ENCODE measurements around the gene CHMP2A.

The CHMP2A gene

GRCh38 chr19:58557221-58558065 is 2.5 kb upstream of the CHMP2A start:
- no peak for DNase-seq (ENCODE audit: low read depth in 1 of 2, low spot score in 1 of 2)
- H3K27me3 ChIP-seq (ENCODE audit: insufficient read depth, poor library complexity, severe bottlenecking), result no peaks in the 10 kb centered on the region
- H3K4me3 ChIP-seq (replicated peaks; ENCODE audit: insufficient read depth, low read length), result peak overlapping the region; percentile 89
- TF ChIP-seq SPI1 (IDR thresholded peaks at IDR 0.05; ENCODE audit: borderline replicate concordance, low read depth), result no peak
- TF ChIP-seq POLR2AphosphoS5 (IDR thresholded peaks at IDR 0.05; ENCODE audit: low read depth), result no peak
- no peak for TF ChIP-seq CTCF (IDR thresholded peaks at IDR 0.05; ENCODE audit: insufficient read depth, low read length)
- no peak for TF ChIP-seq GABPA (IDR thresholded peaks at IDR 0.05; ENCODE audit: low read depth)
- no peak for TF ChIP-seq REST (IDR thresholded peaks at IDR 0.05; ENCODE audit: insufficient replicate concordance, low read depth)
- peak overlapping the region; percentile 90 for H3K27ac ChIP-seq (replicated peaks)

DNA sequence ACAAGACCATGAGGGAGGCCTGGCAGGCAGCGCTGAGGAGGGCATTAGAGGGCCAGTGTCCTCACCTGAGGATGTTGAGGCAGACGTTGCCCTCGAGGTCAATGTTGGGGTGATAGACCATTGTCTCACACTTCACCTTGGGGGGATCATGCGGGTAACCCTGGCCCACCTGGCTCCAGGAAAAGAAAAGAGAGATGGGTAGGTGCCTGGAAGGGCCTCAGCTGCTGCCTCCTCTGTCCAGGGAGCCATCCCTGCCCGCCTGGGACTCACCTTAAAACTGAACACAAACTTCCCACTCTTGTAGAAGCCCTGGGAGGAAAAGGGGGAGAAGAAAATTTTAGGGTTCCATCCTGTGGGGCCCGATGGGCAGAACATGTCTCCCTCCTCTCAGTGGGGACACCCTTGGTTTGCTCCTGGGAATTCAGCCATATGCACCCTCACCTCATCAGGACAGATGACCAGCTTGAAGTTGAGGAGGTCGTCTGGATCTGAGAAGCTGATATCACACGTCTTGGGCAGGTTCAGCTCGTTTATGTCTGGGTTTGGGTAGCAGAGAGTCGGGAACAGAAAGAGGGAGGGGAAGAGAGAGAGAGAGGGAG is 1.8 kb upstream of the CHMP2A start:
- TF ChIP-seq SPI1 (IDR thresholded peaks at IDR 0.05; ENCODE audit: borderline replicate concordance, low read depth), result no peak
- no peak for DNase-seq (ENCODE audit: low read depth in 1 of 2, low spot score in 1 of 2)
- Histone ChIP-seq H3K27ac (replicated peaks) (peak overlapping the region; percentile 90), H3K27me3 (ENCODE audit: insufficient read depth, poor library complexity, severe bottlenecking) (no peaks in the 10 kb centered on the region), H3K4me3 (replicated peaks; ENCODE audit: insufficient read depth, low read length) (peak overlapping the region; percentile 89)

GRCh38 chr19:58555920-58556621 is 1.2 kb upstream of the CHMP2A start:
- DNase-seq (ENCODE audit: low read depth in 1 of 2, low spot score in 1 of 2), result no peak
- Histone ChIP-seq H3K27me3 (ENCODE audit: insufficient read depth, poor library complexity, severe bottlenecking) (no peaks in the 10 kb centered on the region), H3K27ac (replicated peaks) (peak overlapping the region; percentile 90), H3K4me3 (replicated peaks; ENCODE audit: insufficient read depth, low read length) (no peak overlapping the region)
- TF ChIP-seq SPI1 (IDR thresholded peaks at IDR 0.05; ENCODE audit: borderline replicate concordance, low read depth), result no peak

- TF ChIP-seq SPI1 (IDR thresholded peaks at IDR 0.05; ENCODE audit: borderline replicate concordance, low read depth), result no peak
- TF ChIP-seq GABPA (IDR thresholded peaks at IDR 0.05; ENCODE audit: low read depth), result no peak
- TF ChIP-seq POLR2AphosphoS5 (IDR thresholded peaks at IDR 0.05; ENCODE audit: low read depth), result no peak
- TF ChIP-seq REST (IDR thresholded peaks at IDR 0.05; ENCODE audit: insufficient replicate concordance, low read depth), result no peak
- TF ChIP-seq CTCF (IDR thresholded peaks at IDR 0.05; ENCODE audit: insufficient read depth, low read length), result no peak
These were observed 522 bp upstream of the CHMP2A start for GRCh38 chr19:58555369-58555885.

More at GRCh38 chr19:58555369-58555885, 522 bp upstream of the CHMP2A start:
- H3K27ac ChIP-seq (replicated peaks), result peak overlapping the region; percentile 75
- DNase-seq (ENCODE audit: low read depth in 1 of 2, low spot score in 1 of 2), result no peak
- no peaks in the 10 kb centered on the region for H3K27me3 ChIP-seq (ENCODE audit: insufficient read depth, poor library complexity, severe bottlenecking)
- peak overlapping the region; percentile 74 for H3K4me3 ChIP-seq (replicated peaks; ENCODE audit: insufficient read depth, low read length)
